H1 (cell line): ENCODE measurements around the gene ZMIZ1. TPM values are rescaled to one million over a fixed set of nuclear protein-coding genes. Genes with fewer than 3 reads are reported as not detected.

Experiments
- CTCF ChIA-PET: fragments of 300-600 bp; sonication (Branson Sonifier 250); formaldehyde crosslinking; loops from one replicate; lab custom pipeline; 2021; ENCODE audit not compliant: partially characterized antibody; lab: Charles Lee
- POLR2A ChIA-PET: fragments of 300-600 bp; sonication (Branson Sonifier 250); formaldehyde crosslinking; loops from one replicate; lab custom pipeline; 2021; ENCODE audit warnings: inconsistent platforms; ENCODE audit not compliant: partially characterized antibody; lab: Charles Lee
- DNase-seq, 2 experiments: peaks; one replicate each; pipeline versions ENCODE4 v3.0.0 to v3.0.0-alpha.2; 2010 to 2022; ENCODE audit warnings: low spot score in 2 of 2, low read depth in 1 of 2, mixed read lengths in 1 of 2
- FAIRE-seq: peaks from 2 replicates; lab custom pipeline; 2011; peaks lifted over from hg19 to GRCh38; lab: Jason Lieb, UNC
- H2AFZ ChIP-seq: 2 replicates; pipeline ENCODE4 v1.8.1; 2012; ENCODE audit warnings: low read length, inconsistent platforms
- H2AK5ac ChIP-seq: 2 replicates; pipeline ENCODE4 v1.6.1; 2013; ENCODE audit warnings: low read depth, low read length
- H2BK120ac ChIP-seq: replicated peaks from 2 replicates; pipeline ENCODE3; 2013; ENCODE audit warnings: low read depth, low read length, inconsistent platforms
- H2BK12ac ChIP-seq: 2 replicates; pipeline ENCODE4 v1.6.1; 2013; ENCODE audit warnings: low read depth, low read length
- H2BK15ac ChIP-seq: 2 replicates; pipeline ENCODE4 v1.6.1; 2013; ENCODE audit warnings: low read length
- H2BK20ac ChIP-seq: 2 replicates; pipeline ENCODE4 v1.6.1; 2013; ENCODE audit warnings: low read length
- H2BK5ac ChIP-seq: 2 replicates; pipeline ENCODE4 v1.6.1; 2013; ENCODE audit warnings: low read depth, low read length
- H3K14ac ChIP-seq: 2 replicates; pipeline ENCODE4 v1.6.1; 2013; ENCODE audit warnings: inconsistent platforms; ENCODE audit not compliant: insufficient read length
- H3K18ac ChIP-seq: 2 replicates; pipeline ENCODE4 v1.6.1; 2013; ENCODE audit warnings: low read length; ENCODE audit errors: extremely low read depth
- H3K23ac ChIP-seq: 2 replicates; pipeline ENCODE4 v1.6.1; 2013; ENCODE audit warnings: inconsistent platforms; ENCODE audit not compliant: insufficient read length
- H3K23me2 ChIP-seq: 2 replicates; pipeline ENCODE4 v1.6.1; 2013; ENCODE audit warnings: low read depth, low read length
- H3K27ac ChIP-seq: 2 replicates; pipeline ENCODE4 v1.6.1; 2011; ENCODE audit warnings: low read depth, low read length, inconsistent platforms
- H3K27me3 ChIP-seq, 4 experiments: replicated peaks in 1 of 4; 1 replicate in 1 of 4; 2 replicates in 3 of 4; pipeline versions ENCODE4 v1.6.1 to v1.8.1; 2011 to 2013; ENCODE audit warnings: low read length in 3 of 4, mild to moderate bottlenecking in 3 of 4, inconsistent platforms in 2 of 4, mixed read lengths in 2 of 4, moderate library complexity in 1 of 4; ENCODE audit not compliant: control insufficient read depth in 3 of 4, insufficient read depth in 3 of 4; ENCODE audit errors: extremely low read depth in 1 of 4
- H3K36me3 ChIP-seq, 4 experiments: 2 replicates each; pipeline versions ENCODE4 v1.6.1 to v1.8.1; 2011 to 2013; ENCODE audit warnings: mild to moderate bottlenecking in 4 of 4, low read length in 3 of 4, moderate library complexity in 2 of 4, control low read depth in 1 of 4, inconsistent platforms in 1 of 4; ENCODE audit not compliant: insufficient read depth in 4 of 4, control insufficient read depth in 2 of 4
- H3K4ac ChIP-seq: replicated peaks from 2 replicates; pipeline ENCODE3; 2013; ENCODE audit warnings: low read length, low read depth, mixed read lengths, inconsistent platforms; ENCODE audit not compliant: insufficient read length
- H3K4me1 ChIP-seq, 4 experiments: replicated peaks in 1 of 4; 1 replicate in 1 of 4; 2 replicates in 3 of 4; pipeline versions ENCODE4 v1.6.1 to v1.8.1; 2011 to 2013; ENCODE audit warnings: low read length in 3 of 4, inconsistent platforms in 2 of 4, mixed read lengths in 1 of 4; ENCODE audit not compliant: insufficient read depth in 4 of 4, control insufficient read depth in 3 of 4
- H3K4me2 ChIP-seq, 2 experiments: 2 replicates each; pipeline versions ENCODE4 v1.6.1 to v1.8.1; 2011 to 2013; ENCODE audit warnings: low read depth in 2 of 2, low read length in 2 of 2, control low read depth in 1 of 2, inconsistent platforms in 1 of 2, mild to moderate bottlenecking in 1 of 2; ENCODE audit not compliant: insufficient read depth in 1 of 2
- H3K4me3 ChIP-seq, 4 experiments: fragments of 200-600, 300-600 bp in 1 of 4; sonication (generic), shearing (Covaris generic), sonication (Bioruptor Twin) in 1 of 4; 2 replicates each; pipeline versions ENCODE4 v1.5.1 to v1.8.1; 2011 to 2016; ENCODE audit warnings: low read length in 4 of 4, low read depth in 3 of 4, control low read depth in 2 of 4, inconsistent platforms in 2 of 4, mild to moderate bottlenecking in 2 of 4, mixed read lengths in 1 of 4, moderate library complexity in 1 of 4; ENCODE audit not compliant: insufficient read depth in 2 of 4; ENCODE audit errors: extremely low read depth in 1 of 4
- H3K56ac ChIP-seq: replicated peaks from 2 replicates; pipeline ENCODE3; 2013; ENCODE audit warnings: low read depth, mild to moderate bottlenecking, mixed read lengths, low read length, inconsistent platforms; ENCODE audit not compliant: insufficient read length
- H3K79me1 ChIP-seq: 2 replicates; pipeline ENCODE4 v1.6.1; 2013; ENCODE audit warnings: low read depth, low read length, control low read depth
- H3K79me2 ChIP-seq, 2 experiments: 2 replicates each; pipeline versions ENCODE4 v1.6.1 to v1.8.1; 2012 to 2013; ENCODE audit warnings: low read length in 2 of 2, mild to moderate bottlenecking in 2 of 2, inconsistent platforms in 1 of 2; ENCODE audit not compliant: insufficient read depth in 2 of 2, control insufficient read depth in 1 of 2
- H3K9ac ChIP-seq, 4 experiments: replicated peaks in 1 of 4; 1 replicate in 1 of 4; 2 replicates in 3 of 4; pipeline versions ENCODE4 v1.6.1 to v1.8.1; 2011 to 2013; ENCODE audit warnings: low read depth in 3 of 4, low read length in 3 of 4, control low read depth in 2 of 4, mild to moderate bottlenecking in 2 of 4, moderate library complexity in 2 of 4, inconsistent platforms in 1 of 4; ENCODE audit errors: extremely low read depth in 1 of 4
- H3K9me3 ChIP-seq, 2 experiments: 2 replicates each; pipeline versions ENCODE4 v1.6.1 to v1.8.1; 2012 to 2013; ENCODE audit warnings: mild to moderate bottlenecking in 2 of 2, moderate library complexity in 2 of 2, control low read depth in 1 of 2, inconsistent platforms in 1 of 2, low read depth in 1 of 2, low read length in 1 of 2, mixed read lengths in 1 of 2; ENCODE audit not compliant: insufficient read depth in 2 of 2
- H4K20me1 ChIP-seq, 2 experiments: replicated peaks in 1 of 2; 2 replicates each; pipeline versions ENCODE3 to v1.8.1; 2011 to 2013; ENCODE audit warnings: inconsistent platforms in 2 of 2, low read length in 2 of 2, mild to moderate bottlenecking in 1 of 2; ENCODE audit not compliant: insufficient read depth in 2 of 2, control insufficient read depth in 1 of 2
- H4K5ac ChIP-seq: 2 replicates; pipeline ENCODE4 v1.6.1; 2013; ENCODE audit warnings: low read length, low read depth, mixed read lengths, inconsistent platforms; ENCODE audit not compliant: insufficient read length
- H4K8ac ChIP-seq: 2 replicates; pipeline ENCODE4 v1.8.0; 2013; ENCODE audit warnings: mild to moderate bottlenecking, moderate library complexity, low read length, inconsistent platforms; ENCODE audit not compliant: insufficient read depth; ENCODE audit errors: extremely low read depth
- H4K91ac ChIP-seq: replicated peaks from 2 replicates; pipeline ENCODE3; 2013; ENCODE audit warnings: low read length, mixed read lengths, inconsistent platforms; ENCODE audit not compliant: insufficient read length
- TCF12 ChIP-seq: IDR thresholded peaks from 2 replicates; pipeline ENCODE4 v1.6.1; 2011; ENCODE audit warnings: low read depth, mild to moderate bottlenecking, low read length
- WGBS, 2 experiments: shearing (Covaris generic) in 1 of 2; methylation state at CpG; one replicate each; pipeline versions ENCODE4 v1.1.6 to v1.1.7; 2013 to 2015; ENCODE audit warnings: low lambda C conversion rate in 2 of 2, mixed read lengths in 2 of 2, inconsistent platforms in 1 of 2, low coverage in 1 of 2, missing lambda C conversion rate in 1 of 2; ENCODE audit not compliant: insufficient replicate concordance in 2 of 2, insufficient coverage in 1 of 2, insufficient read length in 1 of 2; ENCODE audit errors: extremely low coverage in 1 of 2, missing lambda C conversion rate in 1 of 2; 5-methylcytosine and 5-hydroxymethylcytosine counted together
- polyA plus RNA-seq, 7 experiments: library from polyadenylated mRNA; depleted of rRNA in 3 of 7; stranded (reverse) in 5 of 7; unstranded in 2 of 7; fragments of >200 nt in 5 of 7; fragments of 200-250 nt in 2 of 7; gene quantifications; 1 replicate in 5 of 7; 2 replicates in 1 of 7; 4 replicates in 1 of 7; pipeline versions ENCODE4 v1.2.1 to v1.2.3, GENCODE V29; 2011 to 2013; ENCODE audit warnings: missing spikeins in 2 of 7, mixed read lengths in 2 of 7
- total RNA-seq: library from RNA; stranded (reverse); fragmentation: NEBNext Ultra II Directional; extraction: Animal tissue kit (Norgen Biotek cat#: 25700); gene quantifications from 2 replicates; pipeline ENCODE4 v1.2.1, GENCODE V29; 2021
- TF ChIP-seq, protein P1 (sequence below): IDR thresholded peaks from 2 replicates; pipeline ENCODE4 v1.6.1; 2012; ENCODE audit warnings: inconsistent platforms

ZMIZ1 gene
- total and polyA plus RNA-seq, 2 of the 8 experiments (the other 6 are each of a cell fraction or from before 2014, with no cell fraction given): 8.1 to 28.0 TPM

DNA sequence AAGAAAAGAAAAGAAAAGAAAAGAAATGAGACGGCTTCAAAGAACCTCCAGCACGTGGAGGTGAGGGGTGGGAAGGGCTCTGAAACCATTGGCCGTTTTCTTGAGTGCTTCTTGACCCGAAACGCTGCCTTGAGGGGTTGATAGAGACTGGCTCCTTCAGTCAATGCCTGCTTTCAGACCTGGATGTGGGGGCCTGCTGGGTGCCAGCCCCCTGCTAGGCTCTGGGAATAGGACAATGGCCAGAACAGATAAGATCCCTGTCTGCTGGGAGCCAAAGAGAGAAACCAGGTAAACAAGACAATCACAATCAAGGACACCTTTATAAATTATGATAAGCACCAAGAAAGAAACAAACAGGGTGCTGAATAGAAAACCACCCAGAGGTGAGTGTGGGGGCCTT, 27.7 kb downstream of the ZMIZ1 start:
- H2AFZ ChIP-seq: no peak overlapping the region
- H3K79me2 ChIP-seq: peaks cover 12 to 94% of the 10 kb centered on the region in 2 experiments
- H3K23ac ChIP-seq: no peak overlapping the region
- DNase-seq: no peak
- no peak overlapping the region; the same call in 1 of the 2 replicates for H4K8ac ChIP-seq
- no peak overlapping the region for H2BK12ac ChIP-seq
- H3K27ac ChIP-seq: no peak overlapping the region
- no peak overlapping the region; the same call in 1 of the 2 replicates for H3K18ac ChIP-seq
- H3K27me3 ChIP-seq: no peaks in the 10 kb centered on the region
- POLR2A ChIA-PET: no interaction called here
- H2BK120ac ChIP-seq: no peak overlapping the region
- H3K4me2 ChIP-seq: no peak overlapping the region
- no peak overlapping the region for H3K9ac ChIP-seq
- no peak overlapping the region for H2BK5ac ChIP-seq
- no peak overlapping the region for H2BK20ac ChIP-seq
- WGBS, 2 experiments: 89% methylated on average over 5 of the region's 5 CpGs; no CpG with 5 or more reads in 1 of the 2 experiments
- H3K79me1 ChIP-seq: peaks cover 53% of the 10 kb centered on the region
- no peak overlapping the region for H2BK15ac ChIP-seq
- peaks cover 0 to 33% (median 7%) of the 10 kb centered on the region in 4 experiments; a peak in 6 of 7 replicates for H3K4me1 ChIP-seq
- H4K91ac ChIP-seq: no peak overlapping the region
- H3K36me3 ChIP-seq: no peaks in the 10 kb centered on the region
- no peak for FAIRE-seq
- CTCF ChIA-PET: interaction anchor here (1.4 kb wide), 1 partner anchor 9 kb away, joined by 3 read pairs; no protein-coding TSS in a partner anchor
- no peak overlapping the region for H3K14ac ChIP-seq
- H4K20me1 ChIP-seq: peaks cover 10 to 49% of the 10 kb centered on the region in 2 experiments
- H3K4me3 ChIP-seq: no peak overlapping the region
- no peaks in the 10 kb centered on the region for H3K9me3 ChIP-seq
- no peak overlapping the region for H3K56ac ChIP-seq
- no peak overlapping the region for H4K5ac ChIP-seq
- no peak overlapping the region for H2AK5ac ChIP-seq
- H3K4ac ChIP-seq: no peak overlapping the region
- H3K23me2 ChIP-seq: no peaks in the 10 kb centered on the region; the same call in 1 of the 2 replicates
- TF ChIP-seq, protein P1, sequence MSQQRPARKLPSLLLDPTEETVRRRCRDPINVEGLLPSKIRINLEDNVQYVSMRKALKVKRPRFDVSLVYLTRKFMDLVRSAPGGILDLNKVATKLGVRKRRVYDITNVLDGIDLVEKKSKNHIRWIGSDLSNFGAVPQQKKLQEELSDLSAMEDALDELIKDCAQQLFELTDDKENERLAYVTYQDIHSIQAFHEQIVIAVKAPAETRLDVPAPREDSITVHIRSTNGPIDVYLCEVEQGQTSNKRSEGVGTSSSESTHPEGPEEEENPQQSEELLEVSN: peak; percentile 46; the same call in 1 of the 2 replicates
- TF ChIP-seq TCF12: no peak
